Thyroid gland (tissue), 4 donors: ENCODE results near the gene ABCA10. TPM values are rescaled to one million over a fixed set of nuclear protein-coding genes. Genes with fewer than 3 reads are reported as not detected.

Source experiments
- DNase-seq, 2 donors: peaks; one replicate each; pipeline ENCODE4 v3.0.0-alpha.2; 2019
- H3K27ac ChIP-seq, 3 donors: fragments of 200-600 bp; sonication (generic); 1 replicate in 2 of 3; 2 replicates in 1 of 3; pipeline ENCODE4 v1.5.1; 2016 to 2019; ENCODE audit warnings: mild to moderate bottlenecking in 1 of 3, moderate library complexity in 1 of 3
- H3K27me3 ChIP-seq: fragments of 200-600 bp; sonication (generic); one replicate; pipeline ENCODE4 v1.5.1; 2019
- H3K36me3 ChIP-seq, 2 donors: fragments of 200-600 bp; sonication (generic); one replicate each; pipeline ENCODE4 v1.5.1; 2016 to 2019
- H3K4me1 ChIP-seq, 2 donors: fragments of 200-600 bp; sonication (generic); one replicate each; pipeline ENCODE4 v1.5.1; 2017 to 2019
- H3K4me3 ChIP-seq, 3 donors: fragments of 200-600 bp; sonication (generic); replicated peaks in 1 of 3; 1 replicate in 2 of 3; 2 replicates in 1 of 3; pipeline ENCODE4 v1.5.1; 2016; ENCODE audit warnings: mild to moderate bottlenecking in 1 of 3
- H3K9me3 ChIP-seq: fragments of 200-600 bp; sonication (generic); one replicate; pipeline ENCODE4 v1.5.1; 2017
- CTCF ChIP-seq, 6 experiments: fragments of 200-600 bp in 3 of 6; fragments of 450-650 bp in 3 of 6; sonication (generic) in 3 of 6; IDR thresholded peaks; one replicate each; pipeline ENCODE4 v1.5.1; 2016 to 2019; ENCODE audit warnings: antibody characterized with exemption in 6 of 6, mild to moderate bottlenecking in 2 of 6, inconsistent platforms in 1 of 6, moderate library complexity in 1 of 6
- POLR2A ChIP-seq, 2 donors: fragments of 450-650 bp; IDR thresholded peaks; one replicate each; pipeline ENCODE4 v1.6.1; 2017; ENCODE audit warnings: antibody characterized with exemption in 2 of 2, mild to moderate bottlenecking in 2 of 2, moderate library complexity in 1 of 2
- WGBS, 2 donors: methylation state at CpG; one replicate each; pipeline ENCODE4 v1.1.5; 2017; 5-methylcytosine and 5-hydroxymethylcytosine counted together
- intact Hi-C: fragments of 100-400 bp; cut with DNase I; formaldehyde crosslinking; loops from one replicate; pipeline ENCODE4 v1.15.1; 2023
- total RNA-seq, 4 donors: library from RNA; depleted of rRNA; stranded (reverse); fragments of >200 nt; gene quantifications; one replicate each; pipeline ENCODE4 v1.2.3, GENCODE V29; 2016

Gene ABCA10
- total RNA-seq, 4 donors from 2014 or later: 8.4 to 23.2 (median 9.7) TPM

- DNase-seq: no peak
- TF ChIP-seq CTCF (IDR thresholded peaks at IDR 0.05) (no peak), POLR2A (IDR thresholded peaks at IDR 0.05) (no peak)
- intact Hi-C loops: no loop called here
- Histone ChIP-seq H3K4me1 (no peaks in the 10 kb centered on the region), H3K4me3 (no peak overlapping the region), H3K9me3 (no peaks in the 10 kb centered on the region), H3K27me3 (no peaks in the 10 kb centered on the region), H3K27ac (no peak overlapping the region), H3K36me3 (no peaks in the 10 kb centered on the region)
- WGBS, 2 donors: 81 to 85% methylated on average over 1 of the region's 1 CpG
Measured at GRCh38 chr17:69188064-69188463, 40.6 kb downstream of the ABCA10 start.

GRCh38 chr17:69187294-69187693, 41.3 kb downstream of the ABCA10 start:
- intact Hi-C loops: no loop called here
- no peak for DNase-seq
- H3K4me3 ChIP-seq: no peak overlapping the region
- TF ChIP-seq POLR2A (IDR thresholded peaks at IDR 0.05): no peak
- no peak for TF ChIP-seq CTCF (IDR thresholded peaks at IDR 0.05)
- no peaks in the 10 kb centered on the region for H3K36me3 ChIP-seq
- H3K9me3 ChIP-seq: no peaks in the 10 kb centered on the region
- no peaks in the 10 kb centered on the region for H3K4me1 ChIP-seq
- no peaks in the 10 kb centered on the region for H3K27me3 ChIP-seq
- H3K27ac ChIP-seq: no peak overlapping the region

GRCh38 chr17:69179227-69179952, 49.2 kb downstream of the ABCA10 start:
- no peaks in the 10 kb centered on the region for H3K9me3 ChIP-seq
- no peaks in the 10 kb centered on the region for H3K27me3 ChIP-seq
- H3K36me3 ChIP-seq: no peaks in the 10 kb centered on the region
- intact Hi-C loops: no loop called here
- no peak overlapping the region for H3K4me3 ChIP-seq
- no peak overlapping the region for H3K27ac ChIP-seq
- WGBS, 2 donors: 78 to 87% methylated on average over 4 of the region's 4 CpGs
- no peaks in the 10 kb centered on the region for H3K4me1 ChIP-seq
- no peak for TF ChIP-seq CTCF (IDR thresholded peaks at IDR 0.05)
- TF ChIP-seq POLR2A (IDR thresholded peaks at IDR 0.05): no peak
- DNase-seq: no peak

GRCh38 chr17:69176457-69176795, 52.2 kb downstream of the ABCA10 start:
- no peaks in the 10 kb centered on the region for H3K27me3 ChIP-seq
- intact Hi-C loops: no loop called here
- 93 to 95% methylated on average over 1 of the region's 1 CpG for WGBS, 2 donors
- no peaks in the 10 kb centered on the region for H3K9me3 ChIP-seq
- no peak for TF ChIP-seq CTCF (IDR thresholded peaks at IDR 0.05)
- no peak for TF ChIP-seq POLR2A (IDR thresholded peaks at IDR 0.05)
- H3K27ac ChIP-seq: no peak overlapping the region
- H3K4me3 ChIP-seq: no peak overlapping the region
- no peak for DNase-seq
- H3K4me1 ChIP-seq: no peaks in the 10 kb centered on the region
- no peaks in the 10 kb centered on the region for H3K36me3 ChIP-seq

GRCh38 chr17:69175625-69176456, 52.8 kb downstream of the ABCA10 start:
- no peak overlapping the region for H3K27ac ChIP-seq
- no peaks in the 10 kb centered on the region for H3K9me3 ChIP-seq
- no peaks in the 10 kb centered on the region for H3K4me1 ChIP-seq
- no peak for DNase-seq
- no peak overlapping the region for H3K4me3 ChIP-seq
- no peaks in the 10 kb centered on the region for H3K27me3 ChIP-seq
- no peak for TF ChIP-seq POLR2A (IDR thresholded peaks at IDR 0.05)
- intact Hi-C loops: no loop called here
- H3K36me3 ChIP-seq: no peaks in the 10 kb centered on the region
- 86 to 89% methylated on average over 4 of the region's 4 CpGs for WGBS, 2 donors
